ENCODE data around the gene ARID5A. TPM values are rescaled to one million over a fixed set of nuclear protein-coding genes. Genes with fewer than 3 reads are reported as not detected.

The ARID5A gene
- total RNA-seq, 6 experiments from 2014 or later: 13.2 to 23.1 (median 16.9) TPM

GRCh38 chr2:96537734-96538486, 1.4 kb downstream of the ARID5A start:
- DNase-seq (peak in 1 of 3 donors; percentile 45), ATAC-seq (peak in 1 of 4 donors; percentile 1)
- no peaks in the 10 kb centered on the region for H3K36me3 ChIP-seq
- intact Hi-C loops (cut with DNase I): no loop called here
- WGBS (ENCODE audit: insufficient coverage, low coverage, low lambda C conversion rate, missing lambda C conversion rate): 42% methylated on average over 2 of the region's 36 CpGs
- no peak for TF ChIP-seq CTCF (IDR thresholded peaks at IDR 0.05)
- TF ChIP-seq POLR2A (IDR thresholded peaks at IDR 0.05): no peak
- no peaks in the 10 kb centered on the region for H3K4me1 ChIP-seq
- H3K9me3 ChIP-seq: no peaks in the 10 kb centered on the region
- H3K27ac ChIP-seq: peak overlapping the region; percentile 85 to 98 (median 91)
- no peaks in the 10 kb centered on the region for H3K27me3 ChIP-seq
- peak overlapping the region; percentile 90 to 98 (median 91) for H3K4me3 ChIP-seq

- H3K36me3 ChIP-seq: no peaks in the 10 kb centered on the region
- peak; percentile 70 to 80 (median 79) for DNase-seq
- H3K27me3 ChIP-seq: no peaks in the 10 kb centered on the region
- 43% methylated on average over 8 of the region's 24 CpGs for WGBS (ENCODE audit: insufficient coverage, low coverage, low lambda C conversion rate, missing lambda C conversion rate)
- H3K27ac ChIP-seq: peak overlapping the region; percentile 85 to 98 (median 91)
- H3K4me1 ChIP-seq: no peaks in the 10 kb centered on the region
- no peaks in the 10 kb centered on the region for H3K9me3 ChIP-seq
- intact Hi-C loops (cut with DNase I): no loop called here
- peak; percentile 27 to 37 (median 30) for ATAC-seq
- TF ChIP-seq CTCF (IDR thresholded peaks at IDR 0.05): no peak
- peak; percentile 47 for TF ChIP-seq POLR2A (IDR thresholded peaks at IDR 0.05)
- peak overlapping the region; percentile 90 to 98 (median 91) for H3K4me3 ChIP-seq
Measured at GRCh38 chr2:96538487-96539214, 2.1 kb downstream of the ARID5A start.

GRCh38 chr2:96539215-96539920, 2.8 kb downstream of the ARID5A start:
- intact Hi-C loops (cut with DNase I): no loop called here
- Histone ChIP-seq H3K4me3 (no peak overlapping the region), H3K9me3 (no peaks in the 10 kb centered on the region), H3K27ac (no peak overlapping the region), H3K4me1 (no peaks in the 10 kb centered on the region), H3K27me3 (no peaks in the 10 kb centered on the region), H3K36me3 (no peaks in the 10 kb centered on the region)
- ATAC-seq: no peak
- WGBS (ENCODE audit: insufficient coverage, low coverage, low lambda C conversion rate, missing lambda C conversion rate): 75% methylated on average over 8 of the region's 9 CpGs
- no peak for DNase-seq
- no peak for TF ChIP-seq CTCF (IDR thresholded peaks at IDR 0.05)
- TF ChIP-seq POLR2A (IDR thresholded peaks at IDR 0.05): no peak

GRCh38 chr2:96540136-96540535, 3.6 kb downstream of the ARID5A start:
- intact Hi-C loops (cut with DNase I): no loop called here
- WGBS (ENCODE audit: insufficient coverage, low coverage, low lambda C conversion rate, missing lambda C conversion rate): 75% methylated on average over 4 of the region's 5 CpGs
- H3K27me3 ChIP-seq: no peaks in the 10 kb centered on the region

More at GRCh38 chr2:96540136-96540535, 3.6 kb downstream of the ARID5A start:
- Histone ChIP-seq H3K27ac (no peak overlapping the region), H3K4me3 (no peak overlapping the region), H3K36me3 (no peaks in the 10 kb centered on the region), H3K9me3 (no peaks in the 10 kb centered on the region), H3K4me1 (no peaks in the 10 kb centered on the region)
- TF ChIP-seq POLR2A (IDR thresholded peaks at IDR 0.05): no peak
- TF ChIP-seq CTCF (IDR thresholded peaks at IDR 0.05): no peak
- no peak for DNase-seq
- ATAC-seq: no peak

Data from right lobe of liver (tissue), 6 donors.